Endometrial microvascular endothelial cells (primary cell): Measurements from ENCODE around the gene TMEM205. TPM values are rescaled to one million over a fixed set of nuclear protein-coding genes. Genes with fewer than 3 reads are reported as not detected.
"Not testable (repeated sequence)": the region's sequence is repeated elsewhere in the genome, so short reads cannot be mapped to it uniquely, and the experiment has no call there.

Experiments used
- in situ Hi-C: cut with HindIII; loops from 2 replicates; pipeline ENCODE4 v1.10.0; 2017; ENCODE audit warnings: low sequenced_read_pairs, low pct_unique_long_range_greater_than_20kb; ENCODE audit errors: inconsistent ontology term
- total RNA-seq: library from RNA; depleted of rRNA; stranded (reverse); fragments of >200 nt; gene quantifications from one replicate; pipeline ENCODE4 v1.2.3, GENCODE V29; 2015; ENCODE audit errors: inconsistent ontology term

Gene TMEM205
- total RNA-seq: 227 TPM

DNA sequence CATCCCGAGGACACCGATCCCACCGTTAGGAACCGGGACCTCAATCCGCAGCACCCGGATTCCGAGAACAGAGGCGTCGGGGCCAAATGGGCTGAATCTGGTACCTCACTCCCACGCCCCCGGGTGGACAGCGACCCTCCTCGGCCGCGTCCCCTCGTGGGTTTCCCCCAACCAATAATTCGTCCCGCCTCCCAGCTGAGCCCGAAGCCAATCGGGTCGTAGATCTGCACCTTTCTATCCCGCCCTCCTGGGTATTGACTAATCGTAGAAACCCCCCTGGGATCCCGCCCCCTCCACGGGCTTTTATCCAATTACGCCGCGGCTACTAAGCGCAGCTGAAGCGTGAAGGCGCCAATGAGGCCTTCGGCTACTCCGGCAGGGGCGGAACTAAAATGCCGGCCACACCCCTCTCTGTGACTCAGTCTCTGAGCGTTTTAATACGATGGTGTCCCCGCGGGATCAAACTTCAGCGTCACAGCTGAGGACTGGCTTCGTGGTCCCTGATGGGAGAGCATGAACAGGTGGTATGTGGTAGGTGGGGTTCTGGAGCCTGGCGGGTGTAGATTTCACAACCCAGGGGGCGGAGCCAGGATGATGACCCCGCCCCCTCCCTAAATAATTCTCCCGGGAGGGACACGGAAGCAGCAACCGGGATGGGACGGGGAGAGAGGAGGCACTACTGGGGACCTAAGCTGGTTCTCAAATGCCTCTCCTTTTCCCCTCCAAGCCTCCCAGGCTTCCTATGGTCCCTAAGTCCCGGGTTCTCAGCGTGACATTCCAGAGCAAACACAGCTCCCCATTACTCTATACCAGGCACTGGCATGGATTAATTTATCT is at the start of gene TMEM205, which contains the start of gene CCDC159:
TSS of gene TMEM205 (minus strand) at position 165 of the 837 bp plus-strand sequence. CDS start 649 bp downstream, outside the sequence.
TSS of gene CCDC159 (plus strand) at position 416 of the 837 bp plus-strand sequence. CDS start at position 504, 88 bp downstream.
- in situ Hi-C loops: no loop called here

DNA sequence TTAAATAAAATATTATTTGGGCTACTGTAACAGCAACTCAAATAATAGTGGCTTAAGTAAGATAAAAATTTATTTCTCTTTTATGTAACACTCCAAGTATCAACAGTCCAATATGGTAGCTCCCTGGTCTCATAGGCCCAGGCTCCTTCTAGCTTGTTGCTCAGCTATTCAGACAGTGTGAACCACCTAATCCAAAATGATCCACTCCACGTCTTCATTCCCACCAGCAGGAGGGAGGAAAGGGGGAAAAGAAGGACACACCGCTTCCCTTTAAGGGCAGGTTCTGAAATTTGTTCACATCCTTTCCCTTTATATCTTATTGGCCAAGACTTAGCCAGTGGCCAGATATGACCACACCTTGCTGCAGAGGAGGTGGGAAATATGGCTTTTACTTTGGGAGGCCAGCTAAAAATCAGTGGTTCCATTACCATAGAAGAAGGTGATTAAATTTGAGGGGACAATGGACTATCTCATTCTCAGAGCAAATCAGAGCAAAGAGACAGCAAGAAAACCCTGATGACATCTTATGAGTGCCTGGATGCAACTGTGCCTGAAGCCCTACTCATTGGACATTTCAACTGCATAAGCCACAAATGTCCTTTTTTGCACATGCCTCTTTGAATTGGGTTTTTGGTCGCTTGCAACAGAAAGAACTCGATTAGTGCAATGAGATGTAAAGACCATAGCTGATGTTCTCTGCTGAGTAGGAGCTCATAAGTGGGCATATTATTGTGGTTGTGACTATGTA is 45.0 kb upstream of the TMEM205 start:
- in situ Hi-C loops: no loop called here

DNA sequence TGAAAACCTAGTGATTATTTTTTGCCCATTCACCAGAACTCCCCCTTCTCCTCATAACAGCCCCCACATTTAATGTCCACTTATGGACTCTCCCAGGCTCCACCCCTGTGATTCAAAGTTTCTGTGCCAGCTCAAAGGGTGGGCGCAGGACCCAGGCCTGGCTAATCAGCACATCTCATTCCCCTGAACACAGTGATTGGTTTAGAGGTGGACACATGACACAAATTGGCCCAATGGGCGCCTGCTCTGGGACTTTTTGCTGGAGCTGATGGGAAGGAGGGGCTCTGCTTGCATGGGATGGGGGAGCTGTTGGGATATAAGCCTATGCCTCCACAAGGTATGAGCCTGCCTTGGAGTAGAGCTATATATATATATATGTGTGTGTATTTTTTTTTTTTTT is 44.3 kb upstream of the TMEM205 start:
- in situ Hi-C loops: no loop called here

DNA sequence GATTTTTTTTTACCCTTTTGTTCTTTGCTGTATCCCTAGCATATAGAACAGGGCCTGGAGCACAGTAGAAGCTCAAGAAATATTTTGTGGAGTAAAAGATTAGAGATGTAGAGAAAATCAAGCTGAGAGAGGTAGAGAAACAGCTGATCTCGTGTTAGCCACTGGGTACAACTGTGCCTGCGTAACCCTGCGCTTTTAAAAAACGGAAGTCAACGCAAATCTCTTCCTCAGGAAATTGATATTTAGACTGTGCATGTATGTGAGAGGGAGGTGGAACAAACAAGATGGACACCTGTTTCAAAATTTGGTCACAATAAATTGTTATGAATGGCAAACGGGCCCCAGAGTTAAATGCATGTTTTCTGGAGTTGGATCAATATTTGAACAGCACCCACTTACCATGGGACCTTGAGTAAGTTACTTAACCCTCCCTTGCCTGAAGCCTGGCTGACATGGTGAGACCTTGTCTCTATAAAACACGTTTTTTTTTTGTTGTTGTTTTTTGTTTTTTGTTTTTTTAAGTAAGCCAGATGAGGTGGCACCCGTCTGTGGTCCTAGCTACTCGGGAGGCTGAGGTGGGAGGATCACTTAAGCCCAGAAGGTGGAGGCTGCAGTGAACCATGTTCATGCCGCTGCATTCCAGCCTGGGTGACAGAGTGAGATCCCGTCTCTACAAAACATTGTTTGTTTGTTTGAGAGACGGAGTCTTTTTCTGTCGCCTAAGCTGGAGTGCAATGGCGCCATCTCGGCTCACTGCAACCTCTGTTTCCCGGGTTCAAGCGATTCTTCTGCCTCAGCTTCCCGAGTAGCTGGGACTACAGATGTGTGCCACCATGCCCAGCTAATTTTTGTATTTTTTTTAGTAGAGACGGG is 41.3 kb upstream of the TMEM205 start:
- in situ Hi-C loops: no loop called here

DNA sequence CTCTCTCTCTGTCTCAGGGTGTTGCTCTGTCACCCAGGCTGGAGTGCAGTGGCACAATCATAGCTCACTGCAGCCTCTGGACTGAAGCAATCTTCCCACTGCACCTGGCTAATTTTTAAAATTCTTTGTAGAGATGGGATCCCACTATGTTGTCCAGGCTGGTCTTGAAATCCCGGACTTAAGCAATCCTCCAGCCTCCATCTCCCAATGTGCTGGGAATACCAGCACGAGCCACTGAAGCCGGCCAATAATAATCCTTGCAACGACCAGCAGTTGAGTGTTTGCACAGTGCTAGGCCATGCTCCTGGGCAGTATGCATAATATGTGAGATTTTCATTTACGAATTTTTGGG is 38.7 kb upstream of the TMEM205 start:
- in situ Hi-C loops: no loop called here

DNA sequence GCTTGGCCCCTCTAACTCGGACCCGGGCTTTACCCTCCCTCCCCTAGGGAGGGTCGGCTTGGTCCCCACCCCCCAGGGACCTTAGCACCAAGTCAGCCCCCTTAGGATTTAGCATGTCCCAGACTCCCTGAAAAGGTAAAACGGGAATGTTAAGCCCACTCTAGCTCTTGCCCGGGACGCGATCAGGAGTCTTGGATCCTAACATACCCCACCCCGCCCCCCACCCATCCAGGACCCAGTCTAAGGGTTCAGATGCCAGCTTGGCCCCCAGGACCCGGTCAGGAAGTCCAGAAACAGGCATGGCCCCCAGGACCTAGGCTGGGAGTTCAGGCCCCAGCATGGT is 37.6 kb upstream of the TMEM205 start:
- in situ Hi-C loops: no loop called here

DNA sequence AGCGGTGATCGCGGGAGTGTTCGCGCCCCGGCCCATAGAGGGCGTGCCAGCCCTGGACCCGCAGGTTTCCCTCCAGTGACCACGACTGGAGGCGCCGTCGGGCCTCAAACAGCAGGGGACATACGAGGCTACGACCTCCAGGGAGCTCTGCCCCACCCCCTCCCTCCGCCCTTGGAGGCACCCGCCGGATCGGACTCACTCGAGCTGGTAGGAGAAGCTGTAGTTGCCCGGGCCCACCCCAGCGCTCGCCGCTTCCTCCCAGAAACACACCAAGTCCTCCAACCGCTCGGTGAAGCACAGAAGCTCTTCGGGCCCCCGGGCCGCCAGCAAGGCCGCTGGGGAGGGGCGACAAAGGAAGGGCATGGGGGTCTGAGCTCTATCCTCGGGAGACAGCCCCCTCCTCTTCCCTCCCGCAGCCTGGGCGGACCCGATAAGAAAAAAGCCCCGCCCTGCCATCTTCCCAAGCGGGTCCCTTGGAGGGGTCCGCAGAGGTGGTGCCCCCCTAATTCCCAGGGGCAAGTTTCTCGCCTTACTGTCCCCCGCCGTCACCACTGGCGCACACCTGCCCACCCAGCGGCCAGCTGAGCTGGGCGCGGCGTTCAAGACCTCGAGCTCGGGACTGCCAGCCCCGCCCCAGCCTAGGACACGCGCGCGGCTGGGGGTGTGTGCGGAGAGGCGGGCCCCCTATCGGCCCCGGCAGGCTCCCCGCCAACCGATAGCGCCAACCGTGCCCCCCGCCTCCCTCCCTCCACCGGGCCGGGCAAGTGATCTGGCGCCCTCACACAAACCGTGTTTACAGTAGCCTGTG is 37.0 kb upstream of the TMEM205 start:
- in situ Hi-C loops: no loop called here

DNA sequence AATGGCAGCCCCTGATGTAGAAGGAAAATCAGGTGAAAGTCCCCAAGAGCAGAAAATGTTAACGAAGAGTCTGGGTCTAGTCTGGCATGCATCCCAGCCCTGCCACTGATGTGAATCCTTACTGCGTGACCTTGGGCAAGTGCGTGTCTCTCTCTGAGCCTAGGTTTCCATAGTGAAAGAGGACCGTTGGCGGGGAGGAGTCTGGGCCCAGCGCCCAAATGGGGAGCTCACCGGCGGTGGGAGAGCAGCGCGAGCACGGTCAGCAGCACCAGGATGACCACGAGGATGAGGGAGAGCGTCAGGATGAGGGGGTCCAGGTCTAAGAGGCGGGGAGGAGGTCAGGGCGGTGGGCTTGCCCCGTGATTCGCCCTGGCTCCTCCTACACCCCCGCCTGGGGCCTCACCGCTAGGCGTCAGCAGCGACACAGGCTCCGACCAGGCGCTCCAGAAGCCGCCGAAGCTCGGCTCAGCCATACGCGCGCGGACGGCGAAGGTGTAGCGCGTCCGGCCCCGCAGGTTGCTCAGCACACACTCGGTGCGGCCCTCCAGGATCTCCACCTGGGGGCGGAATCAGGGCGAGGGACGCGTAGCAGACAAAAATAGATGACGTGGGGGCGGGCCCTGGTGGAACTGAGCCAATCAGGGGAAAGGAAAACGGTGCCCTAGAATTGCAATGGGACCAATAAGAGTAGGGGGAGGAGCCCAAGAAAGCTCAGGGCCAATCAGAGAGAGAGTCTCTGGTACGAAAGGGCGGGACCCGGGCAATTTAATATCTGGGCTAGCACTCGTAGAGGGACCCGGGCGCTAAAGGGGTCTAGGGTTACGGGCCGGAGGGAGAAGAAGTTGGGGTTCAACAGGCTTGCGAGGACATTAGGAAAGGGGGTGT is 34.8 kb upstream of the TMEM205 start:
- in situ Hi-C loops: no loop called here

DNA sequence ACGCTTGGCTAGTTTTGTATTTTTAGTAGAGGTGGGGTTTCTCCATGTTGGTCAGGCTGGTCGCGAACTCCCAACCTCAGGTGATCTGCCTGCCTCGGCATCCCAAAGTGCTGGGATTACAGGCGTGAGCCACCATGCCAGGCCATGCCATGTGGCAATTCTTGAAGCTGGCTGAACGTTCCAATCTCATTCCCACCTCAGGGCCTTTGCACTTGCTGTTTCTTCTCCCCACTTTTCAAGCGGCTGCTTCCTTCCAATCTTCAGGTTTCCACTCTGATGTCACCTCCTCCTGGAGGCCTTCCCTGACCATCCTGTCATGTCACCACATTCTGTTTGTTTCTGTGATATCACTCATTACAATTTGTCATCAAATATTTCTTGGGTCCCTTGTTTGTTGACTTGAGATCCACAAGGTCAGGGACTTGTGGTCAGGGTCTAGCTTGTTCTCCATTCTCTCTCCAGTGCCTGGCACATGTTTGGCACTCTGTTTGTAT is 33.8 kb upstream of the TMEM205 start:
- in situ Hi-C loops: no loop called here

DNA sequence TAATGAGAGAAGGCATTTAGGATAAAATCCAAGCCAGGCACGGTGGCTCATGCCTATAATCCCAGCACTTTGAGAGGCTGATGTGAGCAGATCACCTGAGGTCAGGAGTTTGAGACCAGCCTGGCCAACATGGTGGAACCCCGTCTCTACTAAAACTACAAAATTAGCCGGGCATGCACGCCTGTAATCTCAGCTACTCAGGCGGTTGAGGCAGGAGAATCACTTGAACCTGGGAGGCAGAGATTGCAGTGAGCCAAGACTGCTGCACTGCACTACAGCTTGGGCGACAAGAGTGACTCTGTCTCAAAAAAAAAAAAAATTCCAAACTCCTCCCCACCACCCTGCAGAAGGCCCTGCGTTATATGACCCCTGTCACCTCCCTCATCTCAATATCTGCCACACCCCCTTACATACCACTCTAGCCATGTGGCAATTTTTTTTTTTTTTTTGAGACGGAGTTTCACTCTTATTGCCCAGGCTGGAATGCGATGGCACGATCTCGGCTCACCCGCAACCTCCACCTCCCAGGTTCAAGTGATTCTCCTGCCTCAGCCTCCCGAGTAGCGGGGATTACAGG is 33.3 kb upstream of the TMEM205 start:
- in situ Hi-C loops: not testable (repeated sequence)

DNA sequence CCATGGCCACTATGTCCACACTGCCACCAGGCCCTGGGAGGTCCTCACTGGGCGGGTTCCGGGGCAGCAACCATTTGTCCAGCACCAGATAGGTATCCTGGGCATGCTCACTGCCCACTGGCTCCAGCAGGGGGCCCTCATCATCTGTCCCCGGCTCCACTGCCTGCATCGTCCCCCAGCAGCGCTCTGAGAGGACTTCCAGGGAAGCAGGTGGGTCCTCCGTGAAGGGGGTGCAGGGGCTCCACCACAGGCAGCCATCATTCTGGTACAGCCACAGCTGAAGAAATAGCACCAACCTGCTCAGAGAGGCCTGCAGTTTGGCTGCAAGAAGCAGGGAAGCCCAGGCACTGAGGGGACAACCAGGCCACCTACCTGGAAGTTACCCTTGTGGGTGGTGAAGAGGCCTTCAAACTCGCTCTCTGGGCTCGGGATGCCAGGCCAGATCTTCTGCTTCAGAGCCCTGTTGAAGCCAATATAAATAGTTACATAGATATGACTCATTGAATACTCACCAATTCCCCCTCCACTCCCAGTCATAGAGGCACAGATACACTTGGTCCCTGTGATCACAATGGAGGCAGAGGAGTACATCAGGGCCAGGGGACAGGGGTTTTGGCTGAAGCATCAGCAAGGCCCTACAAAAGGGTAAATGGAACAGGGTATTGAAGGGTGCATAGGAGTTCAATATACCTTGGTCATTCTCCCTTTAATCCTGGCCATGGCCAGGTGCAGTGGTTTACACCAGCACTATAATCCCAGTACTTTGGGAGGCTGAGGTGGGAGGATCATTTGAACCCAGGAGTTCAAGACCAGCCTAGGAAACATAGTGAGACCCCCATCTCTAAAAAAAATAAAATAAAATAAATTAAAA is 32.5 kb upstream of the TMEM205 start:
- in situ Hi-C loops: no loop called here

DNA sequence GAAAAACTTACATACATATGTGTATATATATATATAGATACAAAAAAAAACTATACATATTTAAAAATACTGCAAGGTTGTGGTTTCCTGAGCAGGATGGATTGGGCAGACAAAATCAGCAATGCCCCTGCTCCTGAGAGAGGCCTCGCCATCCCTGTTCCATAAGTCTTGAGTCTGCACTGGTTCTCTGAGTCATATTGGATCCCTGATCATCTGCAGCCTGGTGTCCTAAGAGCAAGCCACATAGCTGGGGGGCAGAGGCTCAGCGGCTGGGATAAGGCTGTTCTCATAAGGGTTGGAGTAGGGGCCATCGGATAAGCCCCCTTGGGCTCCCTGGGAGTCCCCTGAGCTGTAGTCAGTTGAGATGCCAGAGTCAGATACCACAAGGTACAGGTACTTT is 31.7 kb upstream of the TMEM205 start:
- in situ Hi-C loops: no loop called here

DNA sequence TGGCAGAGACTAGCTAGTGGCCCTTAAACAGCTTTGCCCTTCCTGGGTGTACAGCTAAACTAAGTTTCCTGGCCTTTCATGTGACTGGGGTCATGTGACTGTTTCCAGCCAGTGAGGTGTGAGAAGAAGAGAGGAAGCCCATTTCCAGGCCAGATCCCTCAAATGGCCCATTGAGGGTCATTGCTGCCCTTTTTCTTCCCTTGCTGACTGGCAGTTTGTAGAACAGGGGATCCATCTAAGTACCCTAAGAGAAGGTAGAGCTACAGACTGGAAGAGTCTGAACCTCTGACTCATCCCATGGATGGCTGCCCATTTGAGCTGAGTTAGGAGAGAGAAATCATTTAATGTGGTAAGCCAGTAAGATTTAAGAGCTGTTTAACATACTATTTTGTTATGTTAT is 31.2 kb upstream of the TMEM205 start:
- in situ Hi-C loops: no loop called here

DNA sequence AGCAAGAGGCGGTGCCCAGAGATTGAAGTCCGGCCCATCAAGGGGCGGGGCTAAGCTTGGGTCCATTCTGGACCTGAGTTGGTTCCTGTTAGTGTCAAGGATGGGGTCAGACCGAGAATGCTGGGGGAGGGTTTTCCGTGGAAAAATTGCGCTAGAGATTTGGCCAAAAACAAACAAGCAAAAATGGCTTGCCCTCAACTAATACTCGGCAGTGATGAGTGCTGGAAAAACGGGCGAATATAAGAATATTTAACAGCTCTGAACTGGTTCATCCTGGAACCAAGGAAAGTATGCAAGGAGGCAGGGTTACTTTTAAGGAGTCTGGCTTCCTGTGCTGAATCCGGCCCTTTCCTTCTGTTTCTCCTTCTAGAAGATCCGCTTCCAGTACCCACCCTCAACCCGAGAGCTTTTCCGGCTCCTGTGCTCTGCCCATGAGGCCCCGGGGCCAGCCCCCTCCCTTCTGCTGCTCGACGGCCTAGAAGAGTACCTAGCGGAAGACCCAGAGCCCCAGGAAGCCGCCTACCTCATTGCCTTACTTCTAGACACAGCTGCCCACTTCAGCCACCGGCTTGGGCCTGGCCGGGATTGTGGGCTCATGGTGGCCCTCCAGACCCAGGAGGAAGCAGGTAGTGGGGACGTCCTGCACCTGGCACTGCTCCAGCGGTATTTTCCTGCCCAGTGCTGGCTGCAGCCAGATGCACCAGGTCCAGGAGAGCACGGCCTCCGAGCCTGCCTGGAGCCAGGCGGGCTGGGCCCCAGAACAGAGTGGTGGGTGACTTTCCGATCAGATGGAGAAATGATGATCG is 29.3 kb upstream of the TMEM205 start:
- in situ Hi-C loops: no loop called here

DNA sequence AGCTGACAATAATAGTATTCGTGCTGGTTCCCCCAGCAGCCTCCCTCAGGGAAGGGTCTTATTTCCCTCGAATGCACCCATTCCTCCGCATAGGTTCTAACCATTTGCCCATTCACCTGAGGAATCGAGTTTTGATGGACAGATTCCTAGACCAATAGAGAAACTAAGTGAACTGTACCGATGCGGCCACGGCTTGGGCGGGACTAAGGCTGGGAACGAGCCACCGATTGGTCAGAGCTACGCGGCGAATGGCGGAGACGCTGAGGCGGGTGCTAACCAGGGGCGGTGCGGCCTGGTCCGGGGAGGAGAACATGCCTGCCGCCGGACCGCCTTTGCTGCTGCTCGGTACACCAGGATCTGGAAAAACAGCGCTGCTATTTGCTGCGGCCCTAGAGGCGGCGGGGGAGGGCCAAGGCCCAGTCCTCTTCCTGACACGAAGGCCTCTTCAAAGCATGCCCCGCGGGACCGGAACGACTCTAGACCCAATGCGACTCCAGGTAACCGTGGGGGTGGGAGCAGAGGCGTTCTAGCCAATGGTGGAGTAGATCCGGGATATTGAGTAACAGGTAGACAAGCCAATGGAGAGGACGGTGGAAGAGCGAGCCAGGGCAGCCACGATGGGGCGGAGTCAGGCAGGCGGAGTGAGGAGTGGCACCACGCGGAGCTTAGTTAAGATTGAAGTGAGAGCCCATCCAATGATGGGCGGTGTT is 28.5 kb upstream of the TMEM205 start, which contains the start of gene SWSAP1:
TSS of gene SWSAP1 (plus strand) at position 234 of the 710 bp plus-strand sequence. CDS start at position 249, 15 bp downstream.
- in situ Hi-C loops: no loop called here
